ENCODE results near the gene CACNA1H.
"Not testable (repeated sequence)": the region's sequence is repeated elsewhere in the genome, so short reads cannot be mapped to it uniquely, and the experiment has no call there.

DNA sequence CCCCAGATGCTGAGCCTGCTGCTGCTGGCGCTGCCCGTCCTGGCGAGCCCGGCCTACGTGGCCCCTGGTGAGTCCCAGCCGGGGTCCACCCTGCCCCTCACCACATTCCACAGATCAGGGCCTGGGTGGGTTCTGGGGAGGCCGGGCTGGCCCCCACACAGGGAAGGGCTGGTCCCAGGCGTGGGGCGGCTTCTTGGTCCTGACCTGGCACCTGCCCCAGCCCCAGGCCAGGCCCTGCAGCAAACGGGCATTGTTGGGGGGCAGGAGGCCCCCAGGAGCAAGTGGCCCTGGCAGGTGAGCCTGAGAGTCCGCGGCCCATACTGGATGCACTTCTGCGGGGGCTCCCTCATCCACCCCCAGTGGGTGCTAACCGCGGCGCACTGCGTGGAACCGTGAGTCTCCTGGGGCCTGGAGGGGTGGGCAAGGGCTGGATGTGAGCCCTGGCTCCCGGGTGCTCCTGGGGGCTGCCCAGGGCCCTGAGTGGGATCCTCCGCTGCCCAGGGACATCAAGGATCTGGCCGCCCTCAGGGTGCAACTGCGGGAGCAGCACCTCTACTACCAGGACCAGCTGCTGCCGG, 103.5 kb downstream of the CACNA1H start:
- TF ChIP-seq, protein P1, sequence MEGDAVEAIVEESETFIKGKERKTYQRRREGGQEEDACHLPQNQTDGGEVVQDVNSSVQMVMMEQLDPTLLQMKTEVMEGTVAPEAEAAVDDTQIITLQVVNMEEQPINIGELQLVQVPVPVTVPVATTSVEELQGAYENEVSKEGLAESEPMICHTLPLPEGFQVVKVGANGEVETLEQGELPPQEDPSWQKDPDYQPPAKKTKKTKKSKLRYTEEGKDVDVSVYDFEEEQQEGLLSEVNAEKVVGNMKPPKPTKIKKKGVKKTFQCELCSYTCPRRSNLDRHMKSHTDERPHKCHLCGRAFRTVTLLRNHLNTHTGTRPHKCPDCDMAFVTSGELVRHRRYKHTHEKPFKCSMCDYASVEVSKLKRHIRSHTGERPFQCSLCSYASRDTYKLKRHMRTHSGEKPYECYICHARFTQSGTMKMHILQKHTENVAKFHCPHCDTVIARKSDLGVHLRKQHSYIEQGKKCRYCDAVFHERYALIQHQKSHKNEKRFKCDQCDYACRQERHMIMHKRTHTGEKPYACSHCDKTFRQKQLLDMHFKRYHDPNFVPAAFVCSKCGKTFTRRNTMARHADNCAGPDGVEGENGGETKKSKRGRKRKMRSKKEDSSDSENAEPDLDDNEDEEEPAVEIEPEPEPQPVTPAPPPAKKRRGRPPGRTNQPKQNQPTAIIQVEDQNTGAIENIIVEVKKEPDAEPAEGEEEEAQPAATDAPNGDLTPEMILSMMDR (IDR thresholded peaks at IDR 0.05) = not testable (repeated sequence)
- TF ChIP-seq ZFX (IDR thresholded peaks at IDR 0.05; ENCODE audit: borderline replicate concordance) = not testable (repeated sequence)
